Measurements from ENCODE around the gene FOXC1. TPM values are rescaled to one million over a fixed set of nuclear protein-coding genes. Genes with fewer than 3 reads are reported as not detected.

FOXC1 gene
- total RNA-seq, 1 experiment from 2014 or later, result 6.7 TPM

GRCh38 chr6:1629316-1629715 is 19.6 kb downstream of the FOXC1 start:
- no peaks in the 10 kb centered on the region for H3K27me3 ChIP-seq (ENCODE audit: control insufficient read depth, insufficient read depth, low read length)
- no peak overlapping the region for H3K27ac ChIP-seq (ENCODE audit: low read length)
- no peak for TF ChIP-seq POLR2AphosphoS5 (IDR thresholded peaks at IDR 0.05; ENCODE audit: low read depth, low read length)
- TF ChIP-seq TCF7L2 (IDR thresholded peaks at IDR 0.05; ENCODE audit: low read depth, low read length), result no peak
- no peak for TF ChIP-seq CTCF (IDR thresholded peaks at IDR 0.05)
- no peak for TF ChIP-seq SIN3A (IDR thresholded peaks at IDR 0.05; ENCODE audit: borderline replicate concordance, insufficient read depth, low read depth, low read length)
- TF ChIP-seq REST (IDR thresholded peaks at IDR 0.05; ENCODE audit: insufficient read depth in 1 of 2, low read depth in 2 of 2, low read length in 1 of 2), result no peak
- in situ Hi-C loops (cut with HindIII; ENCODE audit: low pct_unique_long_range_greater_than_20kb, low sequenced_read_pairs) (no loop called here), intact Hi-C loops (cut with micrococcal nuclease; ENCODE audit: unreplicated experiment) (no loop called here)
- H3K4me1 ChIP-seq (ENCODE audit: control insufficient read depth, insufficient read depth, low read length), result no peaks in the 10 kb centered on the region
- H3K4me3 ChIP-seq (ENCODE audit: low read depth in 2 of 2, low read length in 2 of 2), result no peak overlapping the region
- BruUV-seq (replicated peaks), result no TSS peak
- H3K9me3 ChIP-seq (ENCODE audit: control insufficient read depth, insufficient read depth, low read depth, low read length), result no peaks in the 10 kb centered on the region
- DNase-seq (ENCODE audit: low read depth, low spot score) (no peak), ATAC-seq (no peak)
- POLR2A ChIA-PET, result no interaction called here
- CTCF ChIA-PET, result no interaction called here
- no peaks in the 10 kb centered on the region for H3K36me3 ChIP-seq (ENCODE audit: control insufficient read depth, insufficient read depth, low read length)

- H3K4me3 ChIP-seq (ENCODE audit: low read depth in 2 of 2, low read length in 2 of 2), result no peak overlapping the region
- ATAC-seq, result no peak
These were observed 20.6 kb downstream of the FOXC1 start for GRCh38 chr6:1630212-1630770.

More at GRCh38 chr6:1630212-1630770, 20.6 kb downstream of the FOXC1 start:
- Histone ChIP-seq H3K9me3 (ENCODE audit: control insufficient read depth, insufficient read depth, low read depth, low read length) (no peaks in the 10 kb centered on the region), H3K27me3 (ENCODE audit: control insufficient read depth, insufficient read depth, low read length) (no peaks in the 10 kb centered on the region), H3K4me1 (ENCODE audit: control insufficient read depth, insufficient read depth, low read length) (no peaks in the 10 kb centered on the region), H3K27ac (ENCODE audit: low read length) (no peak overlapping the region), H3K36me3 (ENCODE audit: control insufficient read depth, insufficient read depth, low read length) (no peaks in the 10 kb centered on the region)
- no peak for DNase-seq (ENCODE audit: low read depth, low spot score)
- no TSS peak for BruUV-seq (replicated peaks)
- POLR2A ChIA-PET, result no interaction called here
- no peak for TF ChIP-seq REST (IDR thresholded peaks at IDR 0.05; ENCODE audit: insufficient read depth in 1 of 2, low read depth in 2 of 2, low read length in 1 of 2)
- TF ChIP-seq TCF7L2 (IDR thresholded peaks at IDR 0.05; ENCODE audit: low read depth, low read length), result no peak
- TF ChIP-seq SIN3A (IDR thresholded peaks at IDR 0.05; ENCODE audit: borderline replicate concordance, insufficient read depth, low read depth, low read length), result no peak
- TF ChIP-seq POLR2AphosphoS5 (IDR thresholded peaks at IDR 0.05; ENCODE audit: low read depth, low read length), result no peak
- TF ChIP-seq CTCF (IDR thresholded peaks at IDR 0.05), result no peak
- CTCF ChIA-PET, result no interaction called here
- intact Hi-C loops (cut with micrococcal nuclease; ENCODE audit: unreplicated experiment), result no loop called here
- in situ Hi-C loops (cut with HindIII; ENCODE audit: low pct_unique_long_range_greater_than_20kb, low sequenced_read_pairs), result no loop called here

Measured in Panc1 (cell line).